OCI-M1 (cell line): Measurements from ENCODE around the gene TDRD15.
A peak's percentile ranks its signal among the peaks of the same experiment; 100 is the strongest.
"Not testable (repeated sequence)": the region's sequence is repeated elsewhere in the genome, so short reads cannot be mapped to it uniquely, and the experiment has no call there.

Experiments used
- DNase-seq: peaks from one replicate; lab custom pipeline; 2025; lab: John Stamatoyannopoulos, UW

The TDRD15 gene

GRCh38 chr2:21146638-21147037, 22.9 kb downstream of the TDRD15 start:
- no peak for DNase-seq

GRCh38 chr2:21148718-21149117, 24.9 kb downstream of the TDRD15 start:
- no peak for DNase-seq

- DNase-seq: not testable (repeated sequence)
These were observed 27.5 kb downstream of the TDRD15 start for GRCh38 chr2:21151234-21151633.

- DNase-seq: no peak
These were observed 31.8 kb downstream of the TDRD15 start for GRCh38 chr2:21155365-21156136.

GRCh38 chr2:21161122-21161521, 37.4 kb downstream of the TDRD15 start:
- no peak for DNase-seq

- no peak for DNase-seq
These were observed 38.3 kb downstream of the TDRD15 start for GRCh38 chr2:21161832-21162614.

- no peak for DNase-seq
These were observed 38.8 kb downstream of the TDRD15 start for GRCh38 chr2:21162615-21162878.

- DNase-seq: no peak
These were observed 39.4 kb downstream of the TDRD15 start for GRCh38 chr2:21163213-21163612.

GRCh38 chr2:21165350-21165749, 41.6 kb downstream of the TDRD15 start:
- peak; percentile 34 for DNase-seq

- peak; percentile 71 for DNase-seq
These were observed 52.3 kb downstream of the TDRD15 start for GRCh38 chr2:21175895-21176646.

GRCh38 chr2:21181957-21182356, 58.2 kb downstream of the TDRD15 start:
- DNase-seq: no peak

- DNase-seq: no peak
These were observed 59.5 kb downstream of the TDRD15 start for GRCh38 chr2:21183306-21183705.

- DNase-seq: no peak
These were observed 60.0 kb downstream of the TDRD15 start for GRCh38 chr2:21183726-21184125.

- no peak for DNase-seq
These were observed 67.8 kb downstream of the TDRD15 start for GRCh38 chr2:21191535-21191934.
